Stimulated activated memory B cell treated with anti-CD40 and anti-IgM and Interleukin-4, amounts not matched to agents 10 μg/mL and 1 μg/mL and 100 μg/mL, for 72 hours (primary cell): ENCODE results near the gene CNTNAP1.

Experiments used
- ATAC-seq: fragments of 150-1000 bp; cut with Tn5 transposase; 2 replicates; pipeline ENCODE4 v1.10.0; 2021
- H3K27ac Mint-ChIP-seq: one replicate; pipeline ENCODE4 v1.8.0; 2022; ENCODE audit warnings: mild to moderate bottlenecking, mixed read lengths
- H3K27me3 Mint-ChIP-seq: one replicate; pipeline ENCODE4 v1.8.0; 2022; ENCODE audit warnings: mixed read lengths
- H3K36me3 Mint-ChIP-seq: one replicate; pipeline ENCODE4 v1.8.0; 2022; ENCODE audit warnings: mixed read lengths
- H3K4me1 Mint-ChIP-seq: one replicate; pipeline ENCODE4 v1.8.0; 2022; ENCODE audit warnings: mixed read lengths
- H3K4me3 Mint-ChIP-seq: one replicate; pipeline ENCODE4 v1.8.0; 2022; ENCODE audit warnings: mild to moderate bottlenecking, moderate library complexity, mixed read lengths
- H3K9me3 Mint-ChIP-seq: one replicate; pipeline ENCODE4 v1.8.0; 2022; ENCODE audit warnings: mixed read lengths

CNTNAP1 gene

GRCh38 chr17:42692489-42692888 is 10.2 kb downstream of the CNTNAP1 start:
- Mint-ChIP-seq H3K36me3 (peaks cover 20% of the 10 kb centered on the region), H3K4me1 (no peaks in the 10 kb centered on the region), H3K4me3 (no peak overlapping the region), H3K27ac (no peak overlapping the region), H3K27me3 (no peaks in the 10 kb centered on the region), H3K9me3 (no peaks in the 10 kb centered on the region)
- ATAC-seq: no peak

GRCh38 chr17:42694524-42694923 is 12.2 kb downstream of the CNTNAP1 start:
- Mint-ChIP-seq H3K36me3 (peaks cover 39% of the 10 kb centered on the region), H3K4me3 (no peak overlapping the region), H3K27ac (no peak overlapping the region), H3K9me3 (no peaks in the 10 kb centered on the region), H3K27me3 (no peaks in the 10 kb centered on the region), H3K4me1 (no peaks in the 10 kb centered on the region)
- no peak for ATAC-seq

GRCh38 chr17:42695500-42695899 is 13.2 kb downstream of the CNTNAP1 start:
- Mint-ChIP-seq H3K36me3 (peaks cover 49% of the 10 kb centered on the region), H3K27ac (no peak overlapping the region), H3K4me3 (no peak overlapping the region)

GRCh38 chr17:42697108-42697811 is 14.9 kb downstream of the CNTNAP1 start:
- Mint-ChIP-seq H3K27ac (no peak overlapping the region), H3K4me3 (no peak overlapping the region), H3K36me3 (peaks cover 62% of the 10 kb centered on the region), H3K4me1 (peaks cover 12% of the 10 kb centered on the region), H3K27me3 (no peaks in the 10 kb centered on the region), H3K9me3 (no peaks in the 10 kb centered on the region)
- no peak for ATAC-seq

More at GRCh38 chr17:42695500-42695899, 13.2 kb downstream of the CNTNAP1 start:
- H3K9me3 Mint-ChIP-seq: no peaks in the 10 kb centered on the region
- no peaks in the 10 kb centered on the region for H3K4me1 Mint-ChIP-seq
- no peak for ATAC-seq
- no peaks in the 10 kb centered on the region for H3K27me3 Mint-ChIP-seq

- no peak for ATAC-seq
- H3K27ac Mint-ChIP-seq: no peak overlapping the region
- H3K4me3 Mint-ChIP-seq: no peak overlapping the region
- peaks cover 26% of the 10 kb centered on the region for H3K4me1 Mint-ChIP-seq
- H3K9me3 Mint-ChIP-seq: no peaks in the 10 kb centered on the region
- H3K36me3 Mint-ChIP-seq: peaks cover 68% of the 10 kb centered on the region
- no peaks in the 10 kb centered on the region for H3K27me3 Mint-ChIP-seq
Measured at GRCh38 chr17:42698736-42699414, 16.5 kb downstream of the CNTNAP1 start.

GRCh38 chr17:42699415-42699740 is 17.0 kb downstream of the CNTNAP1 start:
- Mint-ChIP-seq H3K27me3 (no peaks in the 10 kb centered on the region), H3K4me3 (no peak overlapping the region), H3K9me3 (no peaks in the 10 kb centered on the region), H3K4me1 (peaks cover 31% of the 10 kb centered on the region), H3K36me3 (peaks cover 73% of the 10 kb centered on the region), H3K27ac (no peak overlapping the region)
- ATAC-seq: no peak

GRCh38 chr17:42700586-42701289 is 18.4 kb downstream of the CNTNAP1 start:
- Mint-ChIP-seq H3K36me3 (peaks cover 74% of the 10 kb centered on the region), H3K9me3 (no peaks in the 10 kb centered on the region), H3K27ac (no peak overlapping the region), H3K4me1 (peaks cover 44% of the 10 kb centered on the region), H3K27me3 (no peaks in the 10 kb centered on the region), H3K4me3 (no peak overlapping the region)
- ATAC-seq: no peak

- Mint-ChIP-seq H3K4me1 (peaks cover 60% of the 10 kb centered on the region), H3K4me3 (peak overlapping the region; percentile 2), H3K9me3 (no peaks in the 10 kb centered on the region), H3K36me3 (peaks cover 72% of the 10 kb centered on the region), H3K27ac (peak overlapping the region; percentile 12), H3K27me3 (no peaks in the 10 kb centered on the region)
- ATAC-seq: peak; percentile 59
Measured at GRCh38 chr17:42702446-42702845, 20.1 kb downstream of the CNTNAP1 start.

- Mint-ChIP-seq H3K4me3 (peak overlapping the region; percentile 36), H3K27me3 (no peaks in the 10 kb centered on the region), H3K36me3 (peaks cover 74% of the 10 kb centered on the region), H3K27ac (peak overlapping the region; percentile 79), H3K9me3 (no peaks in the 10 kb centered on the region), H3K4me1 (peaks cover 67% of the 10 kb centered on the region)
- ATAC-seq: peak; percentile 65
Measured at GRCh38 chr17:42704490-42704836, 22.1 kb downstream of the CNTNAP1 start.

GRCh38 chr17:42704837-42705494 is 22.6 kb downstream of the CNTNAP1 start:
- H3K9me3 Mint-ChIP-seq: no peaks in the 10 kb centered on the region
- H3K36me3 Mint-ChIP-seq: peaks cover 74% of the 10 kb centered on the region
- no peaks in the 10 kb centered on the region for H3K27me3 Mint-ChIP-seq
- H3K27ac Mint-ChIP-seq: peak overlapping the region; percentile 79
- peak; percentile 95 for ATAC-seq
- peak overlapping the region; percentile 36 for H3K4me3 Mint-ChIP-seq
- H3K4me1 Mint-ChIP-seq: peaks cover 67% of the 10 kb centered on the region

- Mint-ChIP-seq H3K4me1 (peaks cover 60% of the 10 kb centered on the region), H3K27ac (peak overlapping the region; percentile 79), H3K9me3 (no peaks in the 10 kb centered on the region), H3K27me3 (no peaks in the 10 kb centered on the region), H3K36me3 (peaks cover 72% of the 10 kb centered on the region), H3K4me3 (no peak overlapping the region)
- ATAC-seq: peak; percentile 50
Measured at GRCh38 chr17:42706732-42707131, 24.4 kb downstream of the CNTNAP1 start.

GRCh38 chr17:42708588-42708987 is 26.3 kb downstream of the CNTNAP1 start:
- Mint-ChIP-seq H3K27me3 (no peaks in the 10 kb centered on the region), H3K36me3 (peaks cover 70% of the 10 kb centered on the region), H3K9me3 (no peaks in the 10 kb centered on the region), H3K27ac (no peak overlapping the region), H3K4me1 (peaks cover 44% of the 10 kb centered on the region), H3K4me3 (no peak overlapping the region)
- no peak for ATAC-seq

GRCh38 chr17:42709561-42709960 is 27.2 kb downstream of the CNTNAP1 start:
- Mint-ChIP-seq H3K4me1 (peaks cover 34% of the 10 kb centered on the region), H3K9me3 (no peaks in the 10 kb centered on the region), H3K4me3 (no peak overlapping the region), H3K27me3 (no peaks in the 10 kb centered on the region), H3K27ac (no peak overlapping the region), H3K36me3 (peaks cover 66% of the 10 kb centered on the region)
- no peak for ATAC-seq

GRCh38 chr17:42720996-42721583 is 38.8 kb downstream of the CNTNAP1 start:
- H3K4me3 Mint-ChIP-seq: no peak overlapping the region
- peak; percentile 80 for ATAC-seq
- H3K9me3 Mint-ChIP-seq: no peaks in the 10 kb centered on the region
- no peaks in the 10 kb centered on the region for H3K27me3 Mint-ChIP-seq
- no peak overlapping the region for H3K27ac Mint-ChIP-seq
- H3K4me1 Mint-ChIP-seq: no peaks in the 10 kb centered on the region
- H3K36me3 Mint-ChIP-seq: peaks cover 53% of the 10 kb centered on the region

GRCh38 chr17:42723636-42724035 is 41.3 kb downstream of the CNTNAP1 start:
- Mint-ChIP-seq H3K4me3 (no peak overlapping the region), H3K27me3 (no peaks in the 10 kb centered on the region), H3K36me3 (peaks cover 39% of the 10 kb centered on the region), H3K4me1 (no peaks in the 10 kb centered on the region), H3K9me3 (no peaks in the 10 kb centered on the region), H3K27ac (no peak overlapping the region)
- no peak for ATAC-seq
